Ovary (tissue), 3 donors: ENCODE measurements around the gene HLA-B.

Experiments used
- POLR2A ChIP-seq: fragments of 450-650 bp; IDR thresholded peaks from one replicate; pipeline ENCODE4 v1.6.1; 2017; ENCODE audit warnings: antibody characterized with exemption, mild to moderate bottlenecking, moderate library complexity
- TF ChIP-seq, protein P1 (sequence below), 3 donors: fragments of 450-650 bp in 2 of 3; fragments of 200-600 bp in 1 of 3; IDR thresholded peaks; one replicate each; pipeline versions ENCODE4 v1.5.1 to v1.8.0; 2016 to 2022; ENCODE audit warnings: antibody characterized with exemption in 3 of 3, mild to moderate bottlenecking in 1 of 3
- donor health status: DM: no; HTN: no; CAD: no.

DNA sequence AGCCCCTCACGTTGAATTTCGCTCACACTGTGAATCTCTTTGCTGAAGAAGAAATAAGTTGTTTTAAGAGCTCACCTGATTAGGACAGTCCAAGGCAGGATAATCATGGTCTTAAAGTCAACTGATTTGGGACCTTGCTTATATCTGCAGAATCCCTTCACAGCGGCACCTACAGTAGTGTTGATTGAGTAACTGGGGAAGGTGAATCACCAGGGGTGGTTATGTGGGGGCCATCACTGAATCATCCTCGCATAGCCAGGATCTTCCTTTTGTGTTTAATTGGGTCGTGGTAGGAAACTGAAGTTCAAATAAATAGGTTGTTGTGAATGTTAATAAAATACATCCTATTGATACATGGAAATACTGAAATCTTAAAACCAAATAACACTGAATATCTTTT lies 26.2 kb upstream of the HLA-B start:
- TF ChIP-seq, protein P1, sequence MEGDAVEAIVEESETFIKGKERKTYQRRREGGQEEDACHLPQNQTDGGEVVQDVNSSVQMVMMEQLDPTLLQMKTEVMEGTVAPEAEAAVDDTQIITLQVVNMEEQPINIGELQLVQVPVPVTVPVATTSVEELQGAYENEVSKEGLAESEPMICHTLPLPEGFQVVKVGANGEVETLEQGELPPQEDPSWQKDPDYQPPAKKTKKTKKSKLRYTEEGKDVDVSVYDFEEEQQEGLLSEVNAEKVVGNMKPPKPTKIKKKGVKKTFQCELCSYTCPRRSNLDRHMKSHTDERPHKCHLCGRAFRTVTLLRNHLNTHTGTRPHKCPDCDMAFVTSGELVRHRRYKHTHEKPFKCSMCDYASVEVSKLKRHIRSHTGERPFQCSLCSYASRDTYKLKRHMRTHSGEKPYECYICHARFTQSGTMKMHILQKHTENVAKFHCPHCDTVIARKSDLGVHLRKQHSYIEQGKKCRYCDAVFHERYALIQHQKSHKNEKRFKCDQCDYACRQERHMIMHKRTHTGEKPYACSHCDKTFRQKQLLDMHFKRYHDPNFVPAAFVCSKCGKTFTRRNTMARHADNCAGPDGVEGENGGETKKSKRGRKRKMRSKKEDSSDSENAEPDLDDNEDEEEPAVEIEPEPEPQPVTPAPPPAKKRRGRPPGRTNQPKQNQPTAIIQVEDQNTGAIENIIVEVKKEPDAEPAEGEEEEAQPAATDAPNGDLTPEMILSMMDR (IDR thresholded peaks at IDR 0.05): no peak
- no peak for TF ChIP-seq POLR2A
